ENCODE data around the gene NR2C2. TPM values are rescaled to one million over a fixed set of nuclear protein-coding genes. Genes with fewer than 3 reads are reported as not detected.

The NR2C2 gene
- total RNA-seq, 2 donors from 2014 or later: 22.3 to 29.2 TPM

GRCh38 chr3:15010664-15011063, 63.3 kb downstream of the NR2C2 start:
- Histone ChIP-seq H3K27ac (no peak overlapping the region), H3K27me3 (no peaks in the 10 kb centered on the region), H3K4me1 (peaks cover 0 to 4% of the 10 kb centered on the region in 2 donors), H3K36me3 (peaks cover 26% of the 10 kb centered on the region), H3K4me3 (no peak overlapping the region), H3K9me3 (no peaks in the 10 kb centered on the region)
- DNase-seq (ENCODE audit: low spot score): no peak
- TF ChIP-seq CTCF (IDR thresholded peaks at IDR 0.05): no peak

GRCh38 chr3:15011174-15011573, 63.8 kb downstream of the NR2C2 start:
- H3K27ac ChIP-seq: no peak overlapping the region
- no peaks in the 10 kb centered on the region for H3K27me3 ChIP-seq
- TF ChIP-seq CTCF (IDR thresholded peaks at IDR 0.05): no peak
- H3K9me3 ChIP-seq: no peaks in the 10 kb centered on the region
- peaks cover 0 to 6% of the 10 kb centered on the region in 2 donors for H3K4me1 ChIP-seq
- no peak overlapping the region for H3K4me3 ChIP-seq
- no peak for DNase-seq (ENCODE audit: low spot score)
- H3K36me3 ChIP-seq: peaks cover 27% of the 10 kb centered on the region

GRCh38 chr3:15014606-15015328, 67.4 kb downstream of the NR2C2 start:
- H3K27ac ChIP-seq: peak overlapping the region in 1 of 2 donors; percentile 12
- TF ChIP-seq CTCF (IDR thresholded peaks at IDR 0.05): no peak
- peaks cover 0 to 6% of the 10 kb centered on the region in 2 donors for H3K4me1 ChIP-seq
- no peaks in the 10 kb centered on the region for H3K27me3 ChIP-seq
- no peak for DNase-seq (ENCODE audit: low spot score)
- H3K4me3 ChIP-seq: no peak overlapping the region
- H3K36me3 ChIP-seq: peaks cover 60% of the 10 kb centered on the region
- H3K9me3 ChIP-seq: no peaks in the 10 kb centered on the region

GRCh38 chr3:15015456-15015855, 68.1 kb downstream of the NR2C2 start:
- peak overlapping the region in 1 of 2 donors; percentile 12 for H3K27ac ChIP-seq
- no peak for TF ChIP-seq CTCF (IDR thresholded peaks at IDR 0.05)
- H3K27me3 ChIP-seq: no peaks in the 10 kb centered on the region
- H3K36me3 ChIP-seq: peaks cover 66% of the 10 kb centered on the region
- H3K4me1 ChIP-seq: peaks cover 0 to 6% of the 10 kb centered on the region in 2 donors
- H3K4me3 ChIP-seq: no peak overlapping the region
- no peaks in the 10 kb centered on the region for H3K9me3 ChIP-seq
- no peak for DNase-seq (ENCODE audit: low spot score)

GRCh38 chr3:15017191-15017590, 69.8 kb downstream of the NR2C2 start:
- Histone ChIP-seq H3K4me3 (no peak overlapping the region), H3K36me3 (peaks cover 83% of the 10 kb centered on the region), H3K4me1 (peaks cover 0 to 6% of the 10 kb centered on the region in 2 donors), H3K27ac (no peak overlapping the region), H3K9me3 (no peaks in the 10 kb centered on the region), H3K27me3 (no peaks in the 10 kb centered on the region)
- TF ChIP-seq CTCF (IDR thresholded peaks at IDR 0.05): no peak
- no peak for DNase-seq (ENCODE audit: low spot score)

- Histone ChIP-seq H3K4me1 (peaks cover 0 to 7% of the 10 kb centered on the region in 2 donors), H3K27ac (no peak overlapping the region), H3K36me3 (peaks cover 72% of the 10 kb centered on the region), H3K9me3 (no peaks in the 10 kb centered on the region), H3K4me3 (no peak overlapping the region), H3K27me3 (no peaks in the 10 kb centered on the region)
- DNase-seq (ENCODE audit: low spot score): peak; percentile 42
- no peak for TF ChIP-seq CTCF (IDR thresholded peaks at IDR 0.05)
Measured at GRCh38 chr3:15023249-15023648, 75.9 kb downstream of the NR2C2 start.
